ENCODE measurements around the gene AHRR.

DNA sequence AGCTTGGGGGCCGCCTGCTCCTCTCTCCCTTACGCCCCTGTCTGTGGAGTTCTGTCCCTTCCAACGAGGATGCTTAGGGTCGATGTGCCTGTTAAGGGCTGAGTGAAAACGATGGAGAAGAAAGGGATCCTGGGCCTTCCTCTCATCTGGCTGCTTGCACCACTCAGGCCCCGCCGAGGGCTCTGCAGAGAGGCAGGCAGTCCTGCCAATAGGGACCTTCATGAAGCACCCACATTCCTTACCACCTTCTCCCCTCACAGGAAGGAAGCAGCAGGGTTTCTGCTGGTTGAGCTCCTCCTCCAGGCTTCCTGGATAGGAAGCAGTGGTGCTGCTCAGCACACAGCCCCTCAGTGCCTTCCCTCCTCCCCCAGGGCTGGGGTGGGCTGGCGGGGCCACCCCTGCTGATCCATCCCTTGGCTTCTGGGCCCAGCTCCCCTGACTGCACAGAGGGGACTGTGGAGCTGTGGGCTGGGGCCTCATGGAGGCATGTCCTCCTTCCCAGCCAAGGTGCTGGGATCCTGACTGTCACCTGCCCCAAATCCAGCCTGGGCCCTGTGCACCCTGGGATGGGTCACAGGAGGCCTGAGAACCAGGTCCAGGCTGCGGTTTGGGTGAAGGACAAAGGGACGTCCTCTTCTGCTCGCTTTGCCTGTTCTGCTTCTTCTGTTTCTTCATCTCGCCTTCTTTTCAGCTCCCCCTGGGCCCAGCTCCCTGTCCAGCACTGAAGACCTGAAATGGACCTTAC is 50.5 kb downstream of the AHRR start:
- no peak for TF ChIP-seq CTCF (conservative IDR thresholded peaks at IDR 0.05; ENCODE audit: low read depth in 2 of 2)
- no peak for TF ChIP-seq POLR2AphosphoS5 (IDR thresholded peaks at IDR 0.05; ENCODE audit: low read depth)
- TF ChIP-seq, protein P1, sequence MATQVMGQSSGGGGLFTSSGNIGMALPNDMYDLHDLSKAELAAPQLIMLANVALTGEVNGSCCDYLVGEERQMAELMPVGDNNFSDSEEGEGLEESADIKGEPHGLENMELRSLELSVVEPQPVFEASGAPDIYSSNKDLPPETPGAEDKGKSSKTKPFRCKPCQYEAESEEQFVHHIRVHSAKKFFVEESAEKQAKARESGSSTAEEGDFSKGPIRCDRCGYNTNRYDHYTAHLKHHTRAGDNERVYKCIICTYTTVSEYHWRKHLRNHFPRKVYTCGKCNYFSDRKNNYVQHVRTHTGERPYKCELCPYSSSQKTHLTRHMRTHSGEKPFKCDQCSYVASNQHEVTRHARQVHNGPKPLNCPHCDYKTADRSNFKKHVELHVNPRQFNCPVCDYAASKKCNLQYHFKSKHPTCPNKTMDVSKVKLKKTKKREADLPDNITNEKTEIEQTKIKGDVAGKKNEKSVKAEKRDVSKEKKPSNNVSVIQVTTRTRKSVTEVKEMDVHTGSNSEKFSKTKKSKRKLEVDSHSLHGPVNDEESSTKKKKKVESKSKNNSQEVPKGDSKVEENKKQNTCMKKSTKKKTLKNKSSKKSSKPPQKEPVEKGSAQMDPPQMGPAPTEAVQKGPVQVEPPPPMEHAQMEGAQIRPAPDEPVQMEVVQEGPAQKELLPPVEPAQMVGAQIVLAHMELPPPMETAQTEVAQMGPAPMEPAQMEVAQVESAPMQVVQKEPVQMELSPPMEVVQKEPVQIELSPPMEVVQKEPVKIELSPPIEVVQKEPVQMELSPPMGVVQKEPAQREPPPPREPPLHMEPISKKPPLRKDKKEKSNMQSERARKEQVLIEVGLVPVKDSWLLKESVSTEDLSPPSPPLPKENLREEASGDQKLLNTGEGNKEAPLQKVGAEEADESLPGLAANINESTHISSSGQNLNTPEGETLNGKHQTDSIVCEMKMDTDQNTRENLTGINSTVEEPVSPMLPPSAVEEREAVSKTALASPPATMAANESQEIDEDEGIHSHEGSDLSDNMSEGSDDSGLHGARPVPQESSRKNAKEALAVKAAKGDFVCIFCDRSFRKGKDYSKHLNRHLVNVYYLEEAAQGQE (IDR thresholded peaks at IDR 0.05; ENCODE audit: unreplicated experiment), result no peak
- TF ChIP-seq EZH2phosphoT487 (IDR thresholded peaks at IDR 0.05; ENCODE audit: unreplicated experiment), result no peak
- TF ChIP-seq CREB1 (CRISPR knock-in tag; IDR thresholded peaks at IDR 0.05; ENCODE audit: low read depth), result no peak
- no peak for TF ChIP-seq JUNB (IDR thresholded peaks at IDR 0.05; ENCODE audit: unreplicated experiment)
- no peak for TF ChIP-seq EZH2 (IDR thresholded peaks at IDR 0.05; ENCODE audit: low read depth, unreplicated experiment)
- no peak for TF ChIP-seq ZNF114 (CRISPR knock-in tag; IDR thresholded peaks at IDR 0.05)
